Measurements from ENCODE around the gene RSRP1. TPM values are rescaled to one million over a fixed set of nuclear protein-coding genes. Genes with fewer than 3 reads are reported as not detected.
"Not testable (repeated sequence)": the region's sequence is repeated elsewhere in the genome, so short reads cannot be mapped to it uniquely, and the experiment has no call there.

RSRP1 gene
- total RNA-seq, 2 donors from 2014 or later = 23.5 to 27.7 TPM

- Histone ChIP-seq H3K4me1 (peaks cover 6 to 36% of the 10 kb centered on the region in 2 donors), H3K36me3 (peaks cover 56% of the 10 kb centered on the region), H3K4me3 (peak overlapping the region; percentile 82 to 95), H3K9me3 (no peaks in the 10 kb centered on the region), H3K27me3 (no peaks in the 10 kb centered on the region), H3K27ac (peak overlapping the region in 1 of 2 donors; percentile 100)
- DNase-seq (ENCODE audit: low spot score) = no peak
- no peak for TF ChIP-seq CTCF (IDR thresholded peaks at IDR 0.05)
These were observed 1.9 kb downstream of the RSRP1 start for GRCh38 chr1:25245393-25245792.

- DNase-seq (ENCODE audit: low spot score) = no peak
- Histone ChIP-seq H3K27me3 (no peaks in the 10 kb centered on the region), H3K27ac (no peak overlapping the region), H3K4me1 (peaks cover 6 to 46% of the 10 kb centered on the region in 2 donors), H3K4me3 (no peak overlapping the region), H3K36me3 (peaks cover 56% of the 10 kb centered on the region), H3K9me3 (no peaks in the 10 kb centered on the region)
- TF ChIP-seq CTCF (IDR thresholded peaks at IDR 0.05) = no peak
These were observed 3.3 kb downstream of the RSRP1 start for GRCh38 chr1:25243907-25244306.

- peak overlapping the region; percentile 41 to 54 for H3K4me3 ChIP-seq
- peak; percentile 94 for DNase-seq (ENCODE audit: low spot score)
- peak in 1 of 2 donors; percentile 79 for TF ChIP-seq CTCF (IDR thresholded peaks at IDR 0.05)
- no peaks in the 10 kb centered on the region for H3K9me3 ChIP-seq
- H3K27me3 ChIP-seq = no peaks in the 10 kb centered on the region
- H3K36me3 ChIP-seq = peaks cover 44% of the 10 kb centered on the region
- H3K27ac ChIP-seq = peak overlapping the region; percentile 88 to 95
- H3K4me1 ChIP-seq = peaks cover under 1 to 39% of the 10 kb centered on the region in 2 donors
These were observed 7.3 kb downstream of the RSRP1 start for GRCh38 chr1:25239681-25240541.

- peaks cover 25% of the 10 kb centered on the region for H3K36me3 ChIP-seq
- TF ChIP-seq CTCF (IDR thresholded peaks at IDR 0.05) = no peak
These were observed 9.2 kb downstream of the RSRP1 start for GRCh38 chr1:25238046-25238445.

GRCh38 chr1:25236261-25236660, 11.0 kb downstream of the RSRP1 start:
- H3K4me3 ChIP-seq; H3K27me3 ChIP-seq; DNase-seq (ENCODE audit: low spot score); H3K9me3 ChIP-seq; H3K36me3 ChIP-seq; H3K27ac ChIP-seq: not testable (repeated sequence)
- peaks cover 0 to 50% of the 10 kb centered on the region in 2 donors for H3K4me1 ChIP-seq

More at GRCh38 chr1:25238046-25238445, 9.2 kb downstream of the RSRP1 start:
- Histone ChIP-seq H3K27ac (no peak overlapping the region), H3K4me3 (no peak overlapping the region), H3K9me3 (no peaks in the 10 kb centered on the region), H3K4me1 (peaks cover 0 to 46% of the 10 kb centered on the region in 2 donors), H3K27me3 (no peaks in the 10 kb centered on the region)
- no peak for DNase-seq (ENCODE audit: low spot score)

GRCh38 chr1:25235411-25235810, 11.8 kb downstream of the RSRP1 start:
- H3K27me3 ChIP-seq; H3K4me3 ChIP-seq; H3K27ac ChIP-seq; H3K9me3 ChIP-seq; DNase-seq (ENCODE audit: low spot score); H3K36me3 ChIP-seq: not testable (repeated sequence)
- peaks cover 0 to 44% of the 10 kb centered on the region in 2 donors for H3K4me1 ChIP-seq
